Stimulated activated effector memory CD8-positive, alpha-beta T cell treated with anti-CD3 and anti-CD28 coated beads, Interleukin-12 subunit alpha, Interleukin-12 subunit beta, amount 100 ng/mL, for 72 hours (primary cell): ENCODE measurements around the gene AMH.

Source experiments
- ATAC-seq: fragments of 150-1000 bp; cut with Tn5 transposase; 2 replicates; pipeline ENCODE4 v1.10.0; 2021
- DNase-seq, 2 donors: peaks; one replicate each; pipeline ENCODE4 v3.0.0; 2021 to 2022; ENCODE audit warnings: low spot score in 2 of 2
- H3K27ac Mint-ChIP-seq: one replicate; pipeline ENCODE4 v1.8.0; 2022; ENCODE audit warnings: mild to moderate bottlenecking, mixed read lengths
- H3K36me3 Mint-ChIP-seq: one replicate; pipeline ENCODE4 v1.8.0; 2022; ENCODE audit warnings: mild to moderate bottlenecking, mixed read lengths
- H3K4me1 Mint-ChIP-seq: one replicate; pipeline ENCODE4 v1.8.0; 2022; ENCODE audit warnings: mixed read lengths
- H3K4me3 Mint-ChIP-seq: one replicate; pipeline ENCODE4 v1.8.0; 2022; ENCODE audit warnings: mild to moderate bottlenecking, mixed read lengths
- H3K9me3 Mint-ChIP-seq: one replicate; pipeline ENCODE4 v1.8.0; 2022; ENCODE audit warnings: mixed read lengths

Gene AMH

GRCh38 chr19:2237051-2237868 lies 11.9 kb upstream of the AMH start:
- peak overlapping the region; percentile 100 for H3K27ac Mint-ChIP-seq
- no peaks in the 10 kb centered on the region for H3K9me3 Mint-ChIP-seq
- H3K36me3 Mint-ChIP-seq: peaks cover 96% of the 10 kb centered on the region
- ATAC-seq: no peak
- H3K4me1 Mint-ChIP-seq: peaks cover 81% of the 10 kb centered on the region
- DNase-seq: no peak
- H3K4me3 Mint-ChIP-seq: peak overlapping the region; percentile 98

GRCh38 chr19:2237869-2238153 lies 11.3 kb upstream of the AMH start:
- H3K9me3 Mint-ChIP-seq: no peaks in the 10 kb centered on the region
- H3K27ac Mint-ChIP-seq: peak overlapping the region; percentile 100
- H3K4me1 Mint-ChIP-seq: peaks cover 86% of the 10 kb centered on the region
- DNase-seq (no peak), ATAC-seq (no peak)
- H3K36me3 Mint-ChIP-seq: peaks cover 96% of the 10 kb centered on the region
- peak overlapping the region; percentile 98 for H3K4me3 Mint-ChIP-seq

- Mint-ChIP-seq H3K4me3 (peak overlapping the region; percentile 98), H3K4me1 (peaks cover 86% of the 10 kb centered on the region), H3K36me3 (peaks cover 96% of the 10 kb centered on the region), H3K27ac (peak overlapping the region; percentile 83), H3K9me3 (no peaks in the 10 kb centered on the region)
- no peak for ATAC-seq
- no peak for DNase-seq
These were observed 9.9 kb upstream of the AMH start for GRCh38 chr19:2239173-2239572.

- peak overlapping the region; percentile 98 for H3K4me3 Mint-ChIP-seq
- no peak for ATAC-seq
These were observed 9.1 kb upstream of the AMH start for GRCh38 chr19:2239771-2240770.

GRCh38 chr19:2240881-2241760 lies 8.0 kb upstream of the AMH start:
- ATAC-seq: no peak
- no peaks in the 10 kb centered on the region for H3K9me3 Mint-ChIP-seq
- H3K27ac Mint-ChIP-seq: peak overlapping the region; percentile 83
- H3K4me1 Mint-ChIP-seq: peaks cover 72% of the 10 kb centered on the region
- no peak for DNase-seq
- H3K36me3 Mint-ChIP-seq: peaks cover 98% of the 10 kb centered on the region
- peak overlapping the region; percentile 98 for H3K4me3 Mint-ChIP-seq

More at GRCh38 chr19:2239771-2240770, 9.1 kb upstream of the AMH start:
- no peak for DNase-seq
- H3K27ac Mint-ChIP-seq: peak overlapping the region; percentile 83
- peaks cover 96% of the 10 kb centered on the region for H3K36me3 Mint-ChIP-seq
- peaks cover 77% of the 10 kb centered on the region for H3K4me1 Mint-ChIP-seq
- H3K9me3 Mint-ChIP-seq: no peaks in the 10 kb centered on the region

- Mint-ChIP-seq H3K4me1 (peaks cover 64% of the 10 kb centered on the region), H3K4me3 (no peak overlapping the region)
These were observed 7.0 kb upstream of the AMH start for GRCh38 chr19:2242092-2242537.

GRCh38 chr19:2242816-2243215 lies 6.3 kb upstream of the AMH start:
- no peak for DNase-seq
- Mint-ChIP-seq H3K27ac (peak overlapping the region; percentile 68), H3K4me1 (peaks cover 59% of the 10 kb centered on the region), H3K9me3 (no peaks in the 10 kb centered on the region), H3K4me3 (no peak overlapping the region), H3K36me3 (peaks cover 90% of the 10 kb centered on the region)
- ATAC-seq: no peak

More at GRCh38 chr19:2242092-2242537, 7.0 kb upstream of the AMH start:
- ATAC-seq (no peak), DNase-seq (no peak)
- Mint-ChIP-seq H3K9me3 (no peaks in the 10 kb centered on the region), H3K36me3 (peaks cover 97% of the 10 kb centered on the region), H3K27ac (peak overlapping the region; percentile 68)

GRCh38 chr19:2243274-2244124 lies 5.6 kb upstream of the AMH start:
- DNase-seq (no peak), ATAC-seq (no peak)
- Mint-ChIP-seq H3K9me3 (no peaks in the 10 kb centered on the region), H3K36me3 (peaks cover 88% of the 10 kb centered on the region), H3K4me3 (no peak overlapping the region), H3K4me1 (peaks cover 52% of the 10 kb centered on the region), H3K27ac (peak overlapping the region; percentile 34)

GRCh38 chr19:2244125-2244411 lies 5.1 kb upstream of the AMH start:
- Mint-ChIP-seq H3K4me1 (peaks cover 46% of the 10 kb centered on the region), H3K4me3 (no peak overlapping the region), H3K36me3 (peaks cover 88% of the 10 kb centered on the region), H3K27ac (peak overlapping the region; percentile 34), H3K9me3 (no peaks in the 10 kb centered on the region)
- no peak for ATAC-seq
- DNase-seq: no peak

GRCh38 chr19:2244486-2244885 lies 4.6 kb upstream of the AMH start:
- DNase-seq (no peak), ATAC-seq (no peak)
- H3K36me3 Mint-ChIP-seq: peaks cover 86% of the 10 kb centered on the region
- no peaks in the 10 kb centered on the region for H3K9me3 Mint-ChIP-seq
- H3K27ac Mint-ChIP-seq: no peak overlapping the region
- H3K4me3 Mint-ChIP-seq: no peak overlapping the region
- peaks cover 42% of the 10 kb centered on the region for H3K4me1 Mint-ChIP-seq

GRCh38 chr19:2245273-2245672 lies 3.9 kb upstream of the AMH start:
- no peak for ATAC-seq
- Mint-ChIP-seq H3K4me3 (no peak overlapping the region), H3K27ac (no peak overlapping the region), H3K9me3 (no peaks in the 10 kb centered on the region), H3K36me3 (peaks cover 81% of the 10 kb centered on the region), H3K4me1 (peaks cover 34% of the 10 kb centered on the region)
- no peak for DNase-seq

- Mint-ChIP-seq H3K4me1 (peaks cover 26% of the 10 kb centered on the region), H3K9me3 (no peaks in the 10 kb centered on the region), H3K27ac (no peak overlapping the region), H3K4me3 (no peak overlapping the region), H3K36me3 (peaks cover 76% of the 10 kb centered on the region)
- DNase-seq (no peak), ATAC-seq (no peak)
These were observed 3.0 kb upstream of the AMH start for GRCh38 chr19:2246014-2246620.

GRCh38 chr19:2246801-2247361 lies 2.2 kb upstream of the AMH start:
- Mint-ChIP-seq H3K4me1 (peaks cover 20% of the 10 kb centered on the region), H3K4me3 (no peak overlapping the region), H3K27ac (no peak overlapping the region), H3K36me3 (peaks cover 70% of the 10 kb centered on the region), H3K9me3 (no peaks in the 10 kb centered on the region)
- no peak for ATAC-seq
- no peak for DNase-seq
